H54 (cell line): ENCODE measurements around the gene FAM83G.
"Not testable (repeated sequence)": the region's sequence is repeated elsewhere in the genome, so short reads cannot be mapped to it uniquely, and the experiment has no call there.

Experiments
- DNase-seq: peaks from one replicate; pipeline ENCODE4 v3.0.0; 2011; ENCODE audit warnings: low spot score, mixed read lengths; ENCODE audit not compliant: insufficient read length
- FAIRE-seq: peaks from 3 replicates; lab custom pipeline; 2011; peaks lifted over from hg19 to GRCh38; lab: Jason Lieb, UNC
- POLR2A ChIP-seq: IDR thresholded peaks from 2 replicates; pipeline ENCODE4 v1.6.1; 2011; ENCODE audit warnings: low read depth, mild to moderate bottlenecking, low read length

The FAM83G gene

GRCh38 chr17:19004421-19005136 lies at the start of gene FAM83G:
Gene FAM83G, minus strand, starts transcription at chr17:19004764. Its CDS starts 723 bp downstream, at chr17:19004041.
- no peak for TF ChIP-seq POLR2A
- FAIRE-seq (no peak), DNase-seq (peak; percentile 91)

- not testable (repeated sequence) for FAIRE-seq, DNase-seq
Observed at GRCh38 chr17:19048826-19049225, 44.3 kb upstream of the FAM83G start.

GRCh38 chr17:19047510-19047909 lies 42.9 kb upstream of the FAM83G start:
- not testable (repeated sequence) for FAIRE-seq, DNase-seq

GRCh38 chr17:19046782-19047375 lies 42.3 kb upstream of the FAM83G start, which contains the start of gene GRAP:
Gene GRAP, minus strand, starts transcription at chr17:19046957. Its CDS starts 31 bp downstream, at chr17:19046926.
- FAIRE-seq, DNase-seq: not testable (repeated sequence)

- DNase-seq, FAIRE-seq: not testable (repeated sequence)
Observed at GRCh38 chr17:19044643-19045042, 40.1 kb upstream of the FAM83G start.

- not testable (repeated sequence) for DNase-seq, FAIRE-seq
Observed at GRCh38 chr17:19043032-19043431, 38.5 kb upstream of the FAM83G start.

GRCh38 chr17:19042369-19042768 lies 37.8 kb upstream of the FAM83G start:
- not testable (repeated sequence) for DNase-seq, FAIRE-seq

GRCh38 chr17:19041871-19042270 lies 37.3 kb upstream of the FAM83G start:
- DNase-seq, FAIRE-seq: not testable (repeated sequence)

GRCh38 chr17:19040350-19040749 lies 35.8 kb upstream of the FAM83G start:
- not testable (repeated sequence) for FAIRE-seq, DNase-seq

GRCh38 chr17:19038730-19039129 lies 34.2 kb upstream of the FAM83G start:
- not testable (repeated sequence) for FAIRE-seq, DNase-seq

GRCh38 chr17:19038007-19038406 lies 33.4 kb upstream of the FAM83G start:
- not testable (repeated sequence) for DNase-seq, FAIRE-seq

GRCh38 chr17:19037547-19037946 lies 33.0 kb upstream of the FAM83G start:
- FAIRE-seq, DNase-seq: not testable (repeated sequence)

- not testable (repeated sequence) for FAIRE-seq, DNase-seq
Observed at GRCh38 chr17:19036186-19036585, 31.6 kb upstream of the FAM83G start.

GRCh38 chr17:19032377-19032988 lies 27.9 kb upstream of the FAM83G start:
- DNase-seq, FAIRE-seq: not testable (repeated sequence)

GRCh38 chr17:19031729-19032128 lies 27.2 kb upstream of the FAM83G start:
- FAIRE-seq, result not testable (repeated sequence)

GRCh38 chr17:19030771-19031449 lies 26.3 kb upstream of the FAM83G start:
- not testable (repeated sequence) for DNase-seq, FAIRE-seq

More at GRCh38 chr17:19031729-19032128, 27.2 kb upstream of the FAM83G start:
- DNase-seq, result not testable (repeated sequence)

GRCh38 chr17:19029740-19030139 lies 25.2 kb upstream of the FAM83G start:
- not testable (repeated sequence) for DNase-seq

GRCh38 chr17:19028671-19029070 lies 24.1 kb upstream of the FAM83G start:
- not testable (repeated sequence) for FAIRE-seq, DNase-seq

More at GRCh38 chr17:19029740-19030139, 25.2 kb upstream of the FAM83G start:
- not testable (repeated sequence) for FAIRE-seq
